PFSK-1 (cell line): ENCODE data around the gene HDAC2.

ENCODE experiments used
- POLR2AphosphoS5 ChIP-seq: IDR thresholded peaks from 2 replicates; pipeline ENCODE4 v1.6.1; 2012; ENCODE audit warnings: low read depth, mild to moderate bottlenecking, control low read depth, low read length, moderate library complexity
- REST ChIP-seq, 2 experiments: IDR thresholded peaks; 2 replicates each; pipeline versions ENCODE4 v1.6.1 to v1.8.0; 2011 to 2012; ENCODE audit warnings: low read depth in 2 of 2, low read length in 2 of 2, control low read depth in 1 of 2, inconsistent platforms in 1 of 2, mild to moderate bottlenecking in 1 of 2, moderate library complexity in 1 of 2; ENCODE audit not compliant: insufficient read depth in 1 of 2
- SIN3A ChIP-seq: IDR thresholded peaks from 2 replicates; pipeline ENCODE4 v1.6.1; 2012; ENCODE audit warnings: mild to moderate bottlenecking, low read length, moderate library complexity, borderline replicate concordance; ENCODE audit not compliant: insufficient read depth
- TAF1 ChIP-seq: IDR thresholded peaks from 2 replicates; pipeline ENCODE4 v1.6.1; 2012; ENCODE audit warnings: low read length, control low read depth, borderline replicate concordance; ENCODE audit not compliant: insufficient read depth

- TF ChIP-seq SIN3A (no peak), TAF1 (no peak), POLR2AphosphoS5 (no peak), REST (IDR thresholded peaks at IDR 0.05; ENCODE audit: insufficient read depth in 1 of 2, low read depth in 2 of 2, low read length in 2 of 2) (no peak)
Measured at GRCh38 chr6:113944701-113945100, 26.2 kb downstream of the HDAC2 start.
